ENCODE data around the gene PCYT2.
"Not testable (repeated sequence)": the region's sequence is repeated elsewhere in the genome, so short reads cannot be mapped to it uniquely, and the experiment has no call there.

PCYT2 gene

DNA sequence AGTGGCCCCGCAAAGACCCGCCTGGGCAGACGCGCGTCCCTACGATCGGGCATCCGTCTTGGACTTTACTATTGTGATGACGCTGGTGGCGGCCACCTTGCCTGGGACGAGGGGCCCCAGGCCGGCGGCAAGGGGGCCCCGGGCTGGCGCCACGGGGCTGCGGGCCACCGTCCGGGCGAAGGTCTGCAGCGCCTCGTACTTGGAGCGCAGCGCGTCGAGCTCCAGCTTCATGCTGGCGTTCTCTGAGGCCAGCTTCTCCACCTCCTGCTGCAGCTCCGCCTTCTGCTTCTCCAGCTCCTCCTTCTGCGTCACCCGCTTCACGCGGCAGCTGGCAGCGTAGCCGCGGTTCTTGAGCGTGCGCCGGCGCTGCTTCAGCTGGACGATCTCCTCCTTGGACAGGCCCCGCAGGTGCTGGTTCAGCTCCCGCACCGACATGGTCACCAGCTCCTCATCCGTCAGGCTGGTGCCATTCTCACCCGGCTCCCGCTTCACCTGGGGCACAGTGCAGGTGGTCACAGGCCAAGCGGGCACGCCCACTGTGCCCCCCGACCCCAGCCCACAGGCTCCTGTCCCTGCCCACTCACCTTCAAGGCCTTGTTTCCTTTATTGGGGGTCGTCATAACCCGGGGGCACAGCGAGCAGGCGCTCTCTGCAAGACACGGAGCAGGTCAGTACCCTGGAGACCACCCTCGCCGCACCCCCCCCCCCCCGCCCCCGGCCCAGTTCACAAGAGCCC is 11.5 kb upstream of the PCYT2 start:
- TF ChIP-seq CTCF (IDR thresholded peaks at IDR 0.05; ENCODE audit: insufficient read depth, low read length, poor library complexity, severe bottlenecking) = no peak
- Histone ChIP-seq H3K36me3 (ENCODE audit: control insufficient read depth, insufficient read depth, low read length) (peaks cover 8% of the 10 kb centered on the region), H3K27me3 (replicated peaks; ENCODE audit: control insufficient read depth, insufficient read depth, low read length) (no peaks in the 10 kb centered on the region), H3K4me3 (replicated peaks; ENCODE audit: low read depth, low read length) (no peak overlapping the region)
- no peak for DNase-seq (ENCODE audit: extremely low read depth, insufficient read length)

DNA sequence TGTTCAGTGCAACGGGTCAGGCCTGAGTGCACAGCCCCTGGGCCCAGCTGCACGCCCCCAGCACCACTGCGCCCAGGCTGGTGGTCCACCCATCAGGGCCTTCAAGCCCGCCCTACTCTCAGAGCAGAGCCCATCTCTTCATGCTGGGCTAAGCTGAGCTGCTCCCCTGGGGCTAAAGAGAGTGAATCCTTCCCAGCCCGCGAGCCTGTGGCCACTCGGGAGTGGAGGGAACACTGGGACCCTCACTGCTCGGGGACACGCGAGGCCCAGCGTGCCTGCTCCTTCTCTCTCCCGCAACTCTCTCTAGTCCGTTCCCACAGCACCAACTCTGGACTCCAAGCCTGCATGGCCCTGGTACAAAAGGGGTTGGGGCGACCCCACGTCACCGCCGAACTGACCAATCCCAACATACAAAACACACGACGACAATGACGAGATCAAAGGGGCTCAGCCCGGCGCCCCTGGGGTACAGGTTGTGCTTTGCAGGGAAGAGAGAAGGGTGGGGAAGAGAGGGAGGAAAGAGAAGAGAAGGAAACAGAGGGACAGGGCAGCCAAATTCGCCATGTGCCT is 10.9 kb upstream of the PCYT2 start:
- H3K4me3 ChIP-seq (replicated peaks; ENCODE audit: low read depth, low read length) = no peak overlapping the region
- H3K36me3 ChIP-seq (ENCODE audit: control insufficient read depth, insufficient read depth, low read length) = peaks cover 8% of the 10 kb centered on the region

DNA sequence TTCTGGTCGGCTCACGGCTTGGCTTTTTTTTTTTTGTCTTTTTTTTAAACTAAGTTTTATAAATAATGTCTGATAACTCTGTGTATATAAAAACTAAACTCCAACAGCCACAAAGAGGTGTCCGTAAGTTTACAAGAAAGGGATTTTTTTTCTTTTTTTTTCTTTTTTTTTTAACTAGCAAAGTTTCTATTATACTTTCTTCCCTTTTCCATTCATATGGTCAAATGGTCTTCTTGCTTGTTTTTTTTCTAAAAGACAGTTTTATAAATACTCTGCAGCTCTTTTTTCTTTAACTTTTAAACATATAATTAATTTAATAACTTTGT is 10.3 kb upstream of the PCYT2 start:
- no peak for DNase-seq (ENCODE audit: extremely low read depth, insufficient read length)
- H3K36me3 ChIP-seq (ENCODE audit: control insufficient read depth, insufficient read depth, low read length) = peaks cover 8% of the 10 kb centered on the region
- H3K27me3 ChIP-seq (replicated peaks; ENCODE audit: control insufficient read depth, insufficient read depth, low read length) = no peaks in the 10 kb centered on the region
- no peak overlapping the region for H3K4me3 ChIP-seq (replicated peaks; ENCODE audit: low read depth, low read length)
- no peak for TF ChIP-seq CTCF (IDR thresholded peaks at IDR 0.05; ENCODE audit: insufficient read depth, low read length, poor library complexity, severe bottlenecking)

More for the DNA sequence above, 10.9 kb upstream of the PCYT2 start:
- H3K27me3 ChIP-seq (replicated peaks; ENCODE audit: control insufficient read depth, insufficient read depth, low read length) = no peaks in the 10 kb centered on the region
- DNase-seq (ENCODE audit: extremely low read depth, insufficient read length) = no peak
- no peak for TF ChIP-seq CTCF (IDR thresholded peaks at IDR 0.05; ENCODE audit: insufficient read depth, low read length, poor library complexity, severe bottlenecking)

DNA sequence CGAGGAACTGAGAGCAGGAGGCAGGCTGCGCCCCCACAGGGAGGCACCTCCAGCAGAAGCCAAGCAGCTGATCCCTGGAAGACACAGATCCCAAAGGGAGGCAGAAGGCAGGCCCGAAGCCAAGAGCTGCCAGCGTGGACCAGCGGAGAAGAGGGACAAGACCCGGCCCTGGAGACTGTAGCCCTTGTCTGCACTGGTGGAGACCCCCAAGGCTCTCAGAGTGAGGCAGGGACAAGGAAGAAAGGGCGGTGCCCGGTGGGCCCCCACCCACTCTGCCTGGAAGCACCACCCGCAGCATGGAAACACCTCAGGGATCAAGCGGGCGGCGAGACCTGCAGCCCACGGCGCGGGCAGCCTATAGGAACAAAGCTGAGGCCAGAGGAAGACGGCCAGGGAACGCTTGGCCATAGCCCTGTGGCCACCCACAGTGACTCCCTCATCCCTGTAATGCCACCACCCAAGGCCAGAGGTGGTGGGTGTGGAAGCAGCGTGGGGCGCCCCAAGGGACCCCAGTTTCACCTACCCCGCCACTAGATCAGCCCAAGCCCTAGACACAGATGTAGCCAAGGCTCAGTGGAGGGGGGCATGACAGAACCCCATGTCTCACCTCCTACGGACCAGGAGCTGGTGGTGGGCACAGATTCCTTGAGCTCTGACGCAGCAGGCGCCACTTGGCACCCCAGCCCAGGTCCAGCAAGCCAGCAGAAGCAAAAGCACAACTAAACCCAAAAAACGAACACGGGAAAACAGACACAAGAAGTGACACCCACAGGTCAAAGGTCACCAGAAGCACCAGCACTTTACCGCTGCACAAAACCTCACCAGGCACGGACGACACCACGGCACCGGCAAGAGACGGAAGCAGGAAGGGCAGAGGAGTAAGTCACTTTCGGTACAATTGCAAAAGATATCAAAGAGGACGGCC is 9.7 kb upstream of the PCYT2 start:
- TF ChIP-seq CTCF (IDR thresholded peaks at IDR 0.05; ENCODE audit: insufficient read depth, low read length, poor library complexity, severe bottlenecking) = no peak
- H3K4me3 ChIP-seq (replicated peaks; ENCODE audit: low read depth, low read length) = no peak overlapping the region
- no peaks in the 10 kb centered on the region for H3K27me3 ChIP-seq (replicated peaks; ENCODE audit: control insufficient read depth, insufficient read depth, low read length)
- DNase-seq (ENCODE audit: extremely low read depth, insufficient read length) = no peak
- peaks cover 8% of the 10 kb centered on the region for H3K36me3 ChIP-seq (ENCODE audit: control insufficient read depth, insufficient read depth, low read length)

DNA sequence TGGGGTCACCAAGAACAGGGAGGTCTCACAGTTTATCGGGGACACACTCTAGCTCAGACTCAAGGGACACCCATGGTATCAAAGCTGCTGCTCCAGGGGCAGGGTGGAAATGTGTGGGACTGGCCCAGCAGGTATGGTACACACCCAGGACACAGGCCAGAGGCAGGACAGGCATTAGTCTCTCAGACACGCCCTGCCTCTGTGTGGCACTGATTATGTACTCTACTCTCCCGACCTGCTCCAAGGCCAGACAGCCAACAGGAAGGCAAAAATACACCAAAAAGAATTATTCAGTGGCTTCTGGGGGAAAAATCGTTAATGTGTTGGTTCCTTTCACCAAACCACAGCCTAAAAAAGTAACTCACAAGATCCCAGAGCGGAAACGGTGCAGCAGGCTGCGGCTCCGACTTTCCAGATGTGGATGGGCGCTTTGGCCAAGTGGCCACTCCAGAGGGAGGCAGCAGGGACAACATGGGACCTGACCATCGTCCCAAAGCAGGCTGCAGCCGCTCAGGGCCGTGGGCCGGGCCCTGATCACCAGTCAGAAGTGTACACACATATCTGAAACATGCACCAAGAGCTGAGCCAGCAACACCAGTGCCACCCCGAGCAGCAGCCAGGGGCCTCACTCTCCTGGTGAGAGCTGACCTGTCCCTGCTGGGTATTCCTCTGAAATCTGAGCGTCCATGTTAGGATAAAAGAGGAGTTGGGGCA is 7.8 kb upstream of the PCYT2 start:
- Histone ChIP-seq H3K4me3 (replicated peaks; ENCODE audit: low read depth, low read length) (no peak overlapping the region), H3K27me3 (replicated peaks; ENCODE audit: control insufficient read depth, insufficient read depth, low read length) (no peaks in the 10 kb centered on the region), H3K36me3 (ENCODE audit: control insufficient read depth, insufficient read depth, low read length) (peaks cover 22% of the 10 kb centered on the region)
- DNase-seq (ENCODE audit: extremely low read depth, insufficient read length) = no peak
- no peak for TF ChIP-seq CTCF (IDR thresholded peaks at IDR 0.05; ENCODE audit: insufficient read depth, low read length, poor library complexity, severe bottlenecking)

- DNase-seq (ENCODE audit: extremely low read depth, insufficient read length); H3K4me3 ChIP-seq (replicated peaks; ENCODE audit: low read depth, low read length); H3K27me3 ChIP-seq (replicated peaks; ENCODE audit: control insufficient read depth, insufficient read depth, low read length): not testable (repeated sequence)
- H3K36me3 ChIP-seq (ENCODE audit: control insufficient read depth, insufficient read depth, low read length) = peaks cover 28% of the 10 kb centered on the region
These were observed 7.1 kb upstream of the PCYT2 start for GRCh38 chr17:81918333-81918669.

Measured in GM06990 (cell line).